Measurements from ENCODE around the gene PLCB3.

- TF ChIP-seq CTCF (IDR thresholded peaks at IDR 0.05; ENCODE audit: low read length): no peak
- TF ChIP-seq EZH2phosphoT487 (IDR thresholded peaks at IDR 0.05; ENCODE audit: low read length): no peak
Measured at GRCh38 chr11:64262271-64263002, 11.1 kb downstream of the PLCB3 start.

Data from MM.1S (cell line).